HG02763 (cell line): ENCODE results near the gene WNT7B.

Source experiments
- ATAC-seq: cut with Tn5 transposase; IDR thresholded peaks from one replicate; pipeline ENCODE4 v1.9.1; 2021; ENCODE audit warnings: mild to moderate bottlenecking, moderate library complexity; ENCODE audit not compliant: unreplicated experiment

Gene WNT7B

GRCh38 chr22:45933506-45934167, 43.3 kb downstream of the WNT7B start:
- ATAC-seq = no peak

DNA sequence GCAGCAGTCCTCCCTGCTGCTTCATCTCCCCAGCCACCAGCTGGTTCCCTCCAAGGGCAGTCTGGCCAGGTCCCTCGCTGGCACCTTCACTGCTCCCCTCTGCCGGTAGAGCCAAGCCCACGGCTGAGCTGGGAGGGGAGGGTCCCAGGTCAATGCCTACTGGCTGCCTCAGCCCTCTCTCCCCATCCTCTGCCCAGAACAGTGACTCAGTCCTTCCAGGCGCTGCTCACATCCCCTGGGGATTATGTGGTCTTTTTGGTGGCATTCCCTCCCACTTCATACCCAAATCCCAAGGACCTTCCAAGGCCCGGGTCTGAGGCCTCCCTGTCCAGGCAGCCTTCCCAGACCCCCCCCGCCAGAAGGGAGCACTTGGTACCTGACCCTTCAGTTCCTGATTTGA, 44.9 kb downstream of the WNT7B start:
- ATAC-seq = no peak

DNA sequence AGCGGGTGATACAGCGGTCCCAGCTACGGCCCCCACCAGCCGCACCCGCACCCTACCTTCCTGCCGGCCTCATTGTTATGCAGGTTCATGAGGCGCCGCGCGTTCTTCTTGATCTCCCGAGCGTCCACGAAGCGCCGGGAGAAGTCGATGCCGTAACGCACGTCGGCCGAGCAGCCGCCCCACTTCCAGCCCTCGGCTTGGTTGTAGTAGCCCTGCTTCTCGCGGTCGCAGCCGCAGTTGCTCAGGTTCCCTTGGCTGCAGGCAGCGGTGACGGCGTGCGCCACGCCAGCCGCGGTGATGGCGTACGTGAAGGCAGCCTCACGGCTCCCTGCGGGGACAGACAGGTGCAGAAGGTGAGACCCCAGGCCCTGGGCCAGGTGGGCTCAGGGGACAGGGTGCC, 45.9 kb downstream of the WNT7B start:
- ATAC-seq = no peak

DNA sequence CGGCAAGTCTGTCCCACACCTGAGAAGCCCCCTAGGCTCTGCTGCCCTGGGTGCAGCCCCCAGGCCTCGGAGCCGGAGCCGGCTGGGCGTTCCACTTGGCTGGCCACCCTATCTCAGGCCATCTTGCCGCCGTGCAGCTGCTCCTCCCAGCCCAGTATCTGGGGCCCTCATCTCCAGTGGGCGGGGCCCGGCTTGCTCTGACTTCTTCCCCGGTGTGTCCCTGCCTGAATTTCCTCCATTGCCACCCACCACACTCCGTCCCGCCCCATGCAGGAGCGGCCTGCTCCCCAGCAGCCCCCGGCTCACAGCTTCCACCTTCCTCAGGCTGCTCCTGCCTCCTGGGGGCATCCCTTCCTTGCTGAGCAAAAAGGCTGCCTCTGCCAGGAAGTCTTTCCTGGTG, 46.6 kb downstream of the WNT7B start:
- no peak for ATAC-seq

- ATAC-seq = no peak
Observed at GRCh38 chr22:45929649-45930048, 47.3 kb downstream of the WNT7B start.

DNA sequence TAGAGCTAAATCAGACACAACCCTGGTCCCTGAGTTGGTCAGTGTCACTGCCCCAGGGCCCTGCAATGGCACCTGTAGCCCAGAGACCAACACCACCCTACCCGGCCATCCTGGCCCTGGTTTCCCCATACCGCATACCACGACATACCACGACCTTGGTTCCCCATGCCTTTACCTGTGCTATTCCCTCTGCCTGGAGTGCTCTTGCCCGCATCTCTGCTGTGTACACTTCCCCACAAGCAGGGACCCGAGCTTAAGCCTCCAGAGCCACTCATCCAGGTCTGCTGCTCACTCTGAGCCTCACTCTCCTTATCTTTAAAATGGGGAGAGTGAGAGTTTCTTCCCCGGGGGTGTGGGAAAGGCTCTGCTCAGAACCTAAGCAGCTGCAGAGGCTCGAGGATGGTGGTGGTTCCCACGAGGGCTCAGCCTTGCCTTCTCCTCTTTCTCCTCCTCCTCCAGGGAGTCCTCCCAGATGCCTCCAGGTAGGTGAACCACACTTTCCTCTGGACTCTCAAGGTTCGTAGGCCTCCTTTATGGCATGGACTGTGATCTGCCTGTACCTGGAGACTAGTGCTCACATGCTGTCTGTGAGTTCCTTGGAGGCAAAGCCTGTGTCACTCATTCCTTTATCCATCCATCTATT, 48.1 kb downstream of the WNT7B start:
- no peak for ATAC-seq

DNA sequence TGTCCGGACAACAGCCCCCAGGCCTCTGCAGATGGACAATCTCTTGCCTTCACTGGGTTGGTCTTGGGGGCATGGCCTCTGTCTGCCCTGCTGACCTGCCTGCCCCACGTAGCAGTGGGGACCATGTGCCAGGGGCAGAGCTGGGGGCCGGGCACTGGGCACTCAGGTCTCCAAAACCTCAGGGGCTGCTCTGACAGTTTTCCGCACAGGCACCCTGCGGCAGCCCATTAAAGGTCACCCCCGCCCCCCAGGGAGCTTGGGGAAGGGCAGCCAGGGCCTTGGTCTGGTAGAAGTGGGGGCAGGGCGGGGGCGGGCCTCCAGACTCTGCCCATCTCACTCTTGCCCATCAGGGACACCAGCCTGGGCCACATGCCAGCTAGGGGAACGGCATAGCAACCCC, 49.9 kb downstream of the WNT7B start:
- ATAC-seq = no peak

GRCh38 chr22:45926433-45926832, 50.5 kb downstream of the WNT7B start:
- ATAC-seq = no peak

GRCh38 chr22:45925811-45926351, 51.1 kb downstream of the WNT7B start:
- ATAC-seq = no peak

DNA sequence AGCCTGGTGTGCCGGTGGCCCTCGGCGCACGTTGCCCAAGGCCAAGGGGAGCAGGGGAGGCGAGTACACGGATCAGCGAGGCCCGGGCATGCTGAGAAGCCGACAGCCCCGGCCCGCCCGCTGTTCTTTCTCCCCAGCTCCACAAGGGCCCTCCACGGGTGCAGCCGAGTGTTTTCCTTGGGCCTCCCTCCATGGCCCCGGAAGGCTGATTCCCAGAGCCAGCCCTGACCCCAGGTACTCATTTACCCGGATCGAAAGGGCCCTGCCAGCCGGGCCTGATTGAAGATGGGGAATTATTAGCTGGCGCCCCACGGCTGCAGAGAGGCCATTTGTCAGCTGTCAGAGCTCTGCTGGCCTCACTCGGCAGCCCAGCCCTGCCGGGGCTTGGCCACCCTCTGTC, 53.1 kb downstream of the WNT7B start:
- ATAC-seq = no peak

GRCh38 chr22:45923212-45923611, 53.8 kb downstream of the WNT7B start:
- no peak for ATAC-seq

GRCh38 chr22:45922661-45923060, 54.3 kb downstream of the WNT7B start:
- ATAC-seq = no peak

DNA sequence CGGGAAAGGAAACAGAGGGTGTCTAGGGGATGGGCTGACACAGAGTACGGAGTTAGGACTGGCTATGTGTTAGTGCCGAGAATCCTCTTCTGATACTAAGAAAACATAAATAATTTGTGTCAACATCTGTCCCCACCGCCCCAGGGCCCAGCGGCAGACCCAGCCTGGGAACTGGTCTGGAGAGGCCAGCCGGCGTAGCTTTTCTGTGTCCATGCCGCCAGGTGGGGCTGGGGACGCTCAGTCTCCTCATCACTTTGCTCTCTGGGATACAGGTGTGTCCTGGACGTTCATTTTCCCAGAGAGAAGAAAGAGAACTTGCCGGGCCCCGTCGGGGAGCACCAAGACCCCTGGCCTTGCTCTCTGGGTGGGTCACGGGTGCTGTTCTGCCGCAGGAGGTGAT, 54.7 kb downstream of the WNT7B start:
- no peak for ATAC-seq

- ATAC-seq = no peak
Observed at GRCh38 chr22:45919504-45920286, 57.3 kb downstream of the WNT7B start.

DNA sequence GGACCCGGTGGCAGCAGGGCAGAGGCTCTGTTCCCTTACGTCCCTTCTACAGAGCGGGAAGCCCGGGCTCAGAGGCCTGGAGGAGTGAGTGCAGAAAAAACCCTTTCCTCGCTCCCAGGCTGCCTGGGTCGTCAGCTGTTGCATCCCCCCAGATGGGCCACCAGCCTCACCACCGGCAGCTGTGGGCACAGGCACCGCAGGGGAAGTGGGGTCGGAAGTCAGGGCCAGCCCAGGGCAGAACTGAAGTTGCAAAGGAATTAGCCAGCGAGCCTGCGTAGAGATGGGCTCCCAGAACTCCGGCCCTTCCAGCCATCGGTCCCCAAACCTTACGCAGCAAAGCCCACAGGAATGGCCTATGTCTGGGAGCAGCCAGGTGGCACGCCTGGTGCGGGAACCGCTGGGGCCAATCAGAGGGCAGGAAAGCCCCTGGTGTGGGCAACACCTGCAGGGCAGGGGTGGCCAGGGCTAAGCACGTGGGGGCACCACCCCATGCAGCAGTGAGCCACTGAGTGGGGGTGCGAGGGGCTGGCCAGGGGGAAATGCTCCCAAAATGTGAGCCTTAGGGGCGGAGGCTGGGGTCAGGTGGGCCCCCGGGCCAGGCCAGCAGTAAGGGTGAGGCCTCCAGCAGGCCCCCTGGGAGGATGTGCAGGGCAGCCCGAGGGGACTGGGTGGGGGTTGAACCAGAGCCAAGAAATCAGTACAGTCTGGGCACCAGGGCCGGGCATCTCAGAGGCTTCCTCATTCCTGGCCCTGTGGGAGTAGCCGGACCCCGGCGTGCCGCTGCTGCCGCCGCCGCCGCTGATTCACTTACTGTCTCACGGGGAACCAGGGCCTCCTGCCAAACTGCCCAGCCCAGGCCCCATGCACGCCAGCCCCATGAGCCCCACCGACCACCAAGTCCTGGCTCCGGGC, 58.2 kb downstream of the WNT7B start:
- ATAC-seq = no peak

- ATAC-seq = no peak
Observed at GRCh38 chr22:45917700-45918458, 59.1 kb downstream of the WNT7B start.

DNA sequence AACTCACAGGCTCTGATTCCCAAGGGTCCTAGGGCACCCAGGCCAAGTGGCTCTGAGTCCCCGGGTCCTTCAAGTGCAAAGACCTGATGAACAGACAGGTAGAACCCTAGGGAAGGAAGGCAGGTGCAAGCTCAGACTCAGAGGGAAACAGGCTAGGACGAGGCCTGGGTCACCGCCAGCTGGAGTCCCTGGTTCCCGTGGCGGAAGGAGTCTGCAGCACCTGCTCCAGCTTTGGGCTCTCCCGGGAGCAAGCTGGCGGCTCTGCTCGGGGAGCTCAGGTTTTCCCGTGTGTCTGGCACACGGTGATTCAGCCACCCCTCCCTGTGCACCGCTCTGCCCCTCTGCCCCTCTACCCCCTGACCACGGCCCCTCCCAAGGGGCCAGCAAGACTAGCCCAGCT, 59.8 kb downstream of the WNT7B start:
- no peak for ATAC-seq

DNA sequence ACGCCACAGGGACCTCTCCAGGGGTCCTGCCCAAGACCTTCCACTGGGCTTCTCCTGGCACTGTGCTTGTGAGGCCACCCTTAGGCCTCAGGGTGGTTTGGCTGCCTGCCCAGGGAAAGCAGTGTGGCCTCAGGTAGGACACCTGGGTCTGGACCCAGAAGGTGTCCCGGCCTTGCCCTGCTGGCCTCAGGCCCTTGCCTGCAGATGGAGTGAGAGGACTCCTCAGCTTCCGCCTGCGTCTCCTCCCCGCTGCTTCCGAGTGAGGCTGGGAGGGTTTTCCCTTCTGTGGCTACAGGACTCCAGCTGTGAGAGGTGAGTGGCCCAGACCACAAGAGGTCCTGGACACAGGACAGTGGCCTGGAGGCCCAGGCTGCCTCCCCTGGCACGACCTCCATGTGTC, 60.4 kb downstream of the WNT7B start:
- no peak for ATAC-seq

DNA sequence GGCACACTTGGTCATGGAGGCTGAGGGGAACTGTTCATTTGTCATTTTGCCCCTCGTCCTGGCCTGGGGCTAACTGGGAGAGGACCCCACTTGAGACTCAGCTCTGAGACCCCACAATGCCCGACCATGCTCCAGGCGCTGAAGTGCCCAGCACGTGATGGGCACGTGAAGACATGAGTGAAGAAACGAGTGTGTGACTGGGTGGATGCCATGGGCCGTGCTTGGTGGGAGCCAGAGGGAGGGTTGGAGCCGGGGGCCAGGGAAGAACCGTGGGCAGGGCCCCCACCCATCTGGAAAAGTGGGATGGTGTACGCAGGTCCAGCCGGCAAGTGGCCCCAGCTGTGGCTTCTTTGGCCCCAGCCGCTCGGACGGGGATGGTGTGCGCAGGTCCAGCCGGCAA, 61.1 kb downstream of the WNT7B start:
- no peak for ATAC-seq

GRCh38 chr22:45915151-45915550, 61.8 kb downstream of the WNT7B start:
- ATAC-seq = no peak
